Body of pancreas (tissue), 4 donors: ENCODE data around the gene ADCY9. TPM values are rescaled to one million over a fixed set of nuclear protein-coding genes. Genes with fewer than 3 reads are reported as not detected.

ENCODE experiments used
- ATAC-seq: fragments of 150-250 bp; one replicate; pipeline ENCODE4 v1.9.1; 2016
- DNase-seq, 4 donors: peaks; one replicate each; pipeline ENCODE4 v3.0.0-alpha.2; 2019
- H3K27ac ChIP-seq, 4 donors: fragments of 200-600 bp; sonication (generic); 1 replicate in 3 of 4; 2 replicates in 1 of 4; pipeline versions ENCODE4 v1.5.1 to v1.6.1; 2016 to 2019; ENCODE audit warnings: mild to moderate bottlenecking in 1 of 4, mixed read lengths in 1 of 4, moderate library complexity in 1 of 4
- H3K27me3 ChIP-seq, 2 donors: fragments of 200-600 bp; sonication (generic); one replicate each; pipeline ENCODE4 v1.6.0; 2016; ENCODE audit warnings: mild to moderate bottlenecking in 1 of 2
- H3K36me3 ChIP-seq, 2 donors: fragments of 200-600 bp; sonication (generic); replicated peaks in 1 of 2; 2 replicates each; pipeline ENCODE4 v1.5.1; 2016; ENCODE audit warnings: low read depth in 2 of 2; ENCODE audit not compliant: insufficient read depth in 1 of 2
- H3K4me1 ChIP-seq: fragments of 200-600 bp; sonication (generic); one replicate; pipeline ENCODE4 v1.6.0; 2016
- H3K4me3 ChIP-seq, 2 donors: fragments of 200-600 bp; sonication (generic); 1 replicate in 1 of 2; 2 replicates in 1 of 2; pipeline ENCODE4 v1.5.1; 2016 to 2019
- H3K9me3 ChIP-seq, 3 donors: fragments of 200-600 bp; sonication (generic); 1 replicate in 2 of 3; 2 replicates in 1 of 3; pipeline ENCODE4 v1.5.1; 2016
- CTCF ChIP-seq, 7 experiments: fragments of 450-650 bp in 4 of 7; fragments of 200-600 bp in 3 of 7; sonication (generic) in 3 of 7; IDR thresholded peaks; one replicate each; pipeline ENCODE4 v1.5.1; 2016 to 2019; ENCODE audit warnings: antibody characterized with exemption in 7 of 7
- POLR2A ChIP-seq, 3 donors: fragments of 450-650 bp; IDR thresholded peaks; one replicate each; pipeline ENCODE4 v1.6.1; 2016; ENCODE audit warnings: antibody characterized with exemption in 3 of 3, mild to moderate bottlenecking in 2 of 3
- WGBS, 2 donors: methylation state at CpG; one replicate each; pipeline ENCODE4 v1.1.5; 2017; 5-methylcytosine and 5-hydroxymethylcytosine counted together
- intact Hi-C: fragments of 100-400 bp; cut with DNase I; formaldehyde crosslinking; loops from one replicate; pipeline ENCODE4 v1.15.1; 2023
- total RNA-seq, 2 donors: library from RNA; depleted of rRNA; stranded (reverse); fragments of >200 nt; gene quantifications; one replicate each; pipeline ENCODE4 v1.1.0, GENCODE V29; 2016

The ADCY9 gene
- total RNA-seq, 2 donors from 2014 or later: 22.4 to 29.1 TPM

- no peak for ATAC-seq
- intact Hi-C loops: no loop called here
- Histone ChIP-seq H3K27me3 (no peaks in the 10 kb centered on the region), H3K27ac (no peak overlapping the region), H3K4me1 (peaks cover 3% of the 10 kb centered on the region), H3K9me3 (no peaks in the 10 kb centered on the region), H3K4me3 (no peak overlapping the region), H3K36me3 (no peaks in the 10 kb centered on the region)
- WGBS, 2 donors: 44 to 50% methylated on average over 2 of the region's 2 CpGs
- TF ChIP-seq POLR2A (IDR thresholded peaks at IDR 0.05): no peak
- TF ChIP-seq CTCF (IDR thresholded peaks at IDR 0.05): no peak
- no peak for DNase-seq
Measured at GRCh38 chr16:3995001-3995400, 121.2 kb downstream of the ADCY9 start.

DNA sequence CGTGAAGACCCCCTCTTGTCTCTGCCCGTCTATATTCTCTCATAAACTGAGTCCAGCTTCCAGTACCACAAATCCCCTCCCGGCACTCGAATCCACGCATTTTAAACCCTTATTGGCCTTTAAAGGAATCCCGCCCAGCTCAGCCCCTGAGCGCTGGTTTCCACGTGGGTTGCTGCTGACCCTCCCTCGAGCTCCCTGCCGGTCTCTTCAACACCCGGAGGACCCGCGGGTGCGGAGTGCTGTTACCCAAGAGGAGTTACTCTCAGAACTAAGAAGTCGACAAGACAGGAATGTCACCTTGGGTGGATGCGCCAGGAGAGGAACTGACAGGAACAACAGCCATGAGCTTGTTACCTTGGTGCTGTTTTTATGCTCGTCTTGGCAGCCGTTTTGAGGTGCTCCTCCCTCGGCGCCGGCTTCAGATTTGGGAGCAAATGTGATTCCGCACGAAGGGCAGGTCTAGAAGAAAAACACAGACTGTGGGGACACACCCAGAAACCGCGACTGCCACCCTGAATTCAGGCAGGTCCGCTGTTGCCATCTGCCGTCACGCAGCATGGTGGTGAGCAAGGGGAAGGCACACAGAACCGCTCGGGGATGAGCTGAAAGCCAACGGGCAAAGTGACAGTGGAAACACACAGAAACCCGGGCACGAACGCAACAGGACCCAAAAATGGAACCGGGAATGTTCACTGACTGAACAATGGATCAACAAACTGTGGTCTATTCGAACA, 123.0 kb downstream of the ADCY9 start:
- no peak for ATAC-seq
- no peaks in the 10 kb centered on the region for H3K36me3 ChIP-seq
- H3K4me1 ChIP-seq: peaks cover 7% of the 10 kb centered on the region
- DNase-seq: no peak
- no peak overlapping the region for H3K4me3 ChIP-seq
- whole genome bisulfite sequencing, 2 donors: 93 to 94% methylated on average over 35 to 36 of the region's 36 CpGs
- no peak for TF ChIP-seq CTCF (IDR thresholded peaks at IDR 0.05)
- TF ChIP-seq POLR2A (IDR thresholded peaks at IDR 0.05): no peak
- no peaks in the 10 kb centered on the region for H3K27me3 ChIP-seq
- H3K9me3 ChIP-seq: no peaks in the 10 kb centered on the region
- intact Hi-C loops: no loop called here
- H3K27ac ChIP-seq: no peak overlapping the region

GRCh38 chr16:3992297-3993051, 123.8 kb downstream of the ADCY9 start:
- ATAC-seq: no peak

GRCh38 chr16:3988824-3989223, 127.4 kb downstream of the ADCY9 start:
- intact Hi-C loops: loop anchor here (10.0 kb wide), 2 partner anchors 126 to 256 kb away; partner anchors contain the start of genes ADCY9 and SRL
- peak; percentile 74 for ATAC-seq
- Histone ChIP-seq H3K9me3 (no peaks in the 10 kb centered on the region), H3K4me3 (no peak overlapping the region), H3K36me3 (no peaks in the 10 kb centered on the region), H3K27me3 (no peaks in the 10 kb centered on the region), H3K4me1 (peaks cover 7% of the 10 kb centered on the region), H3K27ac (peak overlapping the region; percentile 12 to 62 (median 48))
- no peak for TF ChIP-seq POLR2A (IDR thresholded peaks at IDR 0.05)
- no peak for TF ChIP-seq CTCF (IDR thresholded peaks at IDR 0.05)
- WGBS, 2 donors: 47 to 66% methylated on average over 10 of the region's 10 CpGs
- DNase-seq: peak in 2 of 4 donors; percentile 25 to 37

More at GRCh38 chr16:3992297-3993051, 123.8 kb downstream of the ADCY9 start:
- H3K4me3 ChIP-seq: no peak overlapping the region
- H3K4me1 ChIP-seq: peaks cover 10% of the 10 kb centered on the region
- H3K9me3 ChIP-seq: no peaks in the 10 kb centered on the region
- 88 to 93% methylated on average over 20 to 34 of the region's 35 CpGs for WGBS, 2 donors
- H3K36me3 ChIP-seq: no peaks in the 10 kb centered on the region
- no peaks in the 10 kb centered on the region for H3K27me3 ChIP-seq
- peak in 1 of 4 donors; percentile 71 for DNase-seq
- TF ChIP-seq CTCF (IDR thresholded peaks at IDR 0.05) (peak in 1 of 7 experiments; percentile 59), POLR2A (IDR thresholded peaks at IDR 0.05) (no peak)
- H3K27ac ChIP-seq: no peak overlapping the region
- intact Hi-C loops: no loop called here
